22Rv1 (cell line): ENCODE data around the gene OPRD1.

Experiments
- CTCF ChIP-seq: fragments of 450-650 bp; IDR thresholded peaks from 2 replicates; pipeline ENCODE4 v1.5.1; 2017; ENCODE audit warnings: mild to moderate bottlenecking
- ZFX ChIP-seq: fragments of 450-650 bp; IDR thresholded peaks from 2 replicates; pipeline ENCODE4 v1.6.1; 2017; ENCODE audit warnings: antibody characterized with exemption, borderline replicate concordance

DNA sequence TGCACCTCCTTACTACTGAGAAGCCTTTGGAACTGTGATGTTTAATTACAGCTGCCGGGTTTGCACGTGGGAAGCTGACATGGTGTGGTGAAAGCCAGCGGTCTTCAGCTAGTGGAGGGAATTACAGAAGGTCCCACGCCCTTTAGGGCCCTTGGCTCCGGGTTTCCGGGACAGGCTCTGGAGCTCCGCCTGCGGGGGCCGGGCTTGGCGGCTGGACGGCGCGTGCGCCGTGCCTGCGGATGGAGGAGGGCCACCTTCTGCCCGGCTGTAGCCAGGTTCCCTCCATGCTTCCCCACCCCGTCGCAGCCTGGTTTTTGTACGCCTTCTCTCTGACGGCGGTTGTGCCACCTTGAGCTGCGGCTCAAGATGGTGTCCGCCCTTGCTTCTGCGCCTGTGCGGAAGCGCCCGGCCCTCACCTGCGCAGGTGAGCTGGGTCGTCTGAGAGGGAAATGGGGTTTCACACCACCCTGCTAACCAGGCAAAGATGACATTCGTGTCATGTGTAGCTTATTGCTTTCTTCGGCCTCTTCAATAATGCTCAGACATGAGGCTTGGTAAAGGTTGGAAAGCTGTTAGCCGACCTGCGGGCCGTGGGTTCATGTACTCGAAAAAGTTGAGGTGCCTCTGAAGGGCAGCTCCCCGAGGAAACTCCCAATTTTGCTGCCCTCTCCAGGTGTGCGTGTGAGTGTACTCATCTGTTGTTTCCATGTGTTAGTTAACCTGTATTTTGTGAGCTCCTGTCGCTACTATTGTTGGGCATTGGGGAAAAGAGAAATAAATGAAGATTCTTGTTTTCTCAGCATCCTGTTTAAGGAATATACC is 36.6 kb upstream of the OPRD1 start:
- TF ChIP-seq CTCF = no peak
- TF ChIP-seq ZFX = no peak
